SK-N-SH (cell line): ENCODE results near the gene CD300LF. TPM values are rescaled to one million over a fixed set of nuclear protein-coding genes. Genes with fewer than 3 reads are reported as not detected.

ENCODE experiments used
- CTCF ChIA-PET: fragments of 300-600, 350-600 bp; formaldehyde crosslinking; extraction: SDS; loops from one replicate; lab custom pipeline; 2021; lab: Yijun Ruan, JAX
- POLR2A ChIA-PET: fragments of 350-600 bp; sonication (Branson Sonifier 250); formaldehyde crosslinking; extraction: SDS; loops from one replicate; lab custom pipeline; 2020; ENCODE audit warnings: antibody characterized with exemption, inconsistent platforms; lab: Yijun Ruan, JAX
- DNase-seq: peaks from one replicate; pipeline ENCODE4 v3.0.0; 2012
- H2AFZ ChIP-seq: fragments of 200-600 bp; sonication (generic); 2 replicates; pipeline ENCODE4 v1.8.1; 2016; ENCODE audit warnings: antibody characterized with exemption, mild to moderate bottlenecking, low read depth
- H3F3A ChIP-seq: fragments of 200-600 bp; sonication (generic); replicated peaks from 2 replicates; pipeline ENCODE3; 2016; ENCODE audit warnings: antibody characterized with exemption, mild to moderate bottlenecking; ENCODE audit not compliant: insufficient read depth
- H3K27ac ChIP-seq, 2 experiments: fragments of 200-500 bp in 1 of 2; fragments of 200-600 bp in 1 of 2; sonication (Bioruptor generic) in 1 of 2; sonication (generic), shearing (Covaris generic) in 1 of 2; 2 replicates each; pipeline versions ENCODE4 v1.5.1 to v1.6.1; 2014 to 2016; ENCODE audit warnings: low read depth in 2 of 2, inconsistent platforms in 1 of 2, low read length in 1 of 2, mild to moderate bottlenecking in 1 of 2, mixed read lengths in 1 of 2
- H3K27me3 ChIP-seq: fragments of 200-600 bp; sonication (generic), shearing (Covaris generic); 2 replicates; pipeline ENCODE4 v1.6.1; 2016; ENCODE audit warnings: mixed run types; ENCODE audit not compliant: insufficient read depth
- H3K36me3 ChIP-seq, 2 experiments: fragments of 200-500 bp in 1 of 2; fragments of 200-600 bp in 1 of 2; sonication (Bioruptor generic) in 1 of 2; sonication (generic) in 1 of 2; replicated peaks in 1 of 2; 2 replicates each; pipeline versions ENCODE3 to v1.5.1; 2014 to 2016; ENCODE audit warnings: low read length in 1 of 2, mild to moderate bottlenecking in 1 of 2; ENCODE audit not compliant: insufficient read depth in 2 of 2, control insufficient read depth in 1 of 2
- H3K4me1 ChIP-seq, 2 experiments: fragments of 200-500 bp in 1 of 2; fragments of 200-600 bp in 1 of 2; sonication (Bioruptor generic) in 1 of 2; sonication (generic), shearing (Covaris generic) in 1 of 2; 2 replicates each; pipeline versions ENCODE4 v1.5.1 to v1.6.1; 2014 to 2016; ENCODE audit warnings: low read depth in 1 of 2, low read length in 1 of 2, mixed run types in 1 of 2; ENCODE audit not compliant: insufficient read depth in 2 of 2, control insufficient read depth in 1 of 2
- H3K4me2 ChIP-seq: fragments of 200-600 bp; sonication (generic), shearing (Covaris generic); 2 replicates; pipeline ENCODE4 v1.6.1; 2017; ENCODE audit warnings: mixed run types
- H3K4me3 ChIP-seq, 2 experiments: fragments of 200-500 bp in 1 of 2; fragments of 200-600 bp in 1 of 2; sonication (Bioruptor generic) in 1 of 2; sonication (generic), shearing (Covaris generic) in 1 of 2; 2 replicates each; pipeline versions ENCODE4 v1.5.1 to v1.8.1; 2014 to 2016; ENCODE audit warnings: low read depth in 2 of 2, inconsistent platforms in 1 of 2, low read length in 1 of 2, mild to moderate bottlenecking in 1 of 2, mixed read lengths in 1 of 2, moderate library complexity in 1 of 2
- H3K79me2 ChIP-seq: fragments of 200-600 bp; sonication (generic); 2 replicates; pipeline ENCODE4 v1.8.1; 2017; ENCODE audit warnings: mild to moderate bottlenecking; ENCODE audit not compliant: insufficient read depth
- H3K9ac ChIP-seq: fragments of 200-600 bp; sonication (generic); 2 replicates; pipeline ENCODE4 v1.6.1; 2017; ENCODE audit warnings: mixed run types
- H3K9me2 ChIP-seq: fragments of 200-600 bp; sonication (generic); 2 replicates; pipeline ENCODE4 v1.6.1; 2017; ENCODE audit warnings: mixed run types
- H3K9me3 ChIP-seq: fragments of 200-600 bp; sonication (generic); 2 replicates; pipeline ENCODE4 v1.6.1; 2017; ENCODE audit warnings: mixed run types, mild to moderate bottlenecking, moderate library complexity
- H4K20me1 ChIP-seq: fragments of 200-600 bp; sonication (generic); 2 replicates; pipeline ENCODE4 v1.6.1; 2017; ENCODE audit warnings: mild to moderate bottlenecking, mixed run types; ENCODE audit not compliant: insufficient read depth
- CHD2 ChIP-seq: fragments of 150-350 bp; IDR thresholded peaks from 2 replicates; pipeline ENCODE4 v1.6.1; 2018; ENCODE audit warnings: low read length; ENCODE audit not compliant: partially characterized antibody
- CTCF ChIP-seq: fragments of 200-600 bp; sonication (generic); IDR thresholded peaks from 2 replicates; pipeline ENCODE4 v1.6.1; 2017; ENCODE audit warnings: antibody characterized with exemption, mild to moderate bottlenecking, moderate library complexity
- EZH2phosphoT487 ChIP-seq: fragments of 200-600 bp; sonication (generic); IDR thresholded peaks from 2 replicates; pipeline ENCODE4 v1.6.1; 2017; ENCODE audit warnings: low read depth, mixed run types, mild to moderate bottlenecking, antibody characterized with exemption, moderate library complexity, borderline replicate concordance
- FOXJ3 ChIP-seq: sonication (generic); formaldehyde crosslinking; IDR thresholded peaks from 2 replicates; pipeline ENCODE4 v1.5.1; 2020; ENCODE audit warnings: mild to moderate bottlenecking, missing genetic modification reagents
- MEF2A ChIP-seq: IDR thresholded peaks from 2 replicates; pipeline ENCODE4 v1.4.0; 2012; ENCODE audit warnings: low read depth, borderline replicate concordance
- NFIC ChIP-seq: IDR thresholded peaks from 2 replicates; pipeline ENCODE4 v1.4.0; 2012; ENCODE audit warnings: borderline replicate concordance
- POLR2AphosphoS5 ChIP-seq: IDR thresholded peaks from 2 replicates; pipeline ENCODE4 v1.6.1; 2012; ENCODE audit warnings: low read depth, low read length
- SMC3 ChIP-seq: IDR thresholded peaks from 2 replicates; pipeline ENCODE4 v1.6.1; 2012; ENCODE audit warnings: low read depth, low read length, improper control_type of control experiment
- TAF1 ChIP-seq: IDR thresholded peaks from 2 replicates; pipeline ENCODE4 v1.6.1; 2012; ENCODE audit warnings: low read depth, mild to moderate bottlenecking, low read length, moderate library complexity, borderline replicate concordance
- USF2 ChIP-seq: fragments of 150-350 bp; IDR thresholded peaks from 2 replicates; pipeline ENCODE4 v1.6.1; 2017; ENCODE audit warnings: antibody characterized with exemption, low read length, low read depth, borderline replicate concordance
- WGBS: methylation state at CpG from one replicate; pipeline ENCODE4 v1.1.6; 2017; ENCODE audit warnings: low lambda C conversion rate; 5-methylcytosine and 5-hydroxymethylcytosine counted together
- polyA plus RNA-seq, 3 experiments: library from polyadenylated mRNA; depleted of rRNA; stranded (reverse); fragments of >200 nt; gene quantifications; 2 replicates each; pipeline ENCODE4 v1.2.3, GENCODE V29; 2012

The CD300LF gene
- polyA plus RNA-seq, 1 of the 3 experiments (the other 2 are of a cell fraction): not detected

GRCh38 chr17:74711058-74711824 lies 1.5 kb downstream of the CD300LF start:
- Histone ChIP-seq H3K79me2 (no peaks in the 10 kb centered on the region), H2AFZ (no peak overlapping the region), H3K9me2 (no peaks in the 10 kb centered on the region), H3K27me3 (no peaks in the 10 kb centered on the region), H3K9ac (no peak overlapping the region), H3K36me3 (no peaks in the 10 kb centered on the region), H3K27ac (no peak overlapping the region), H3K4me1 (no peaks in the 10 kb centered on the region), H3K9me3 (no peaks in the 10 kb centered on the region), H3K4me2 (no peak overlapping the region), H3F3A (no peaks in the 10 kb centered on the region), H3K4me3 (no peak overlapping the region), H4K20me1 (no peaks in the 10 kb centered on the region)
- DNase-seq: no peak
- POLR2A ChIA-PET: no interaction called here
- TF ChIP-seq FOXJ3 (CRISPR knock-in tag) (no peak), POLR2AphosphoS5 (no peak), TAF1 (no peak), SMC3 (no peak), MEF2A (no peak), CHD2 (no peak), USF2 (no peak), CTCF (no peak), EZH2phosphoT487 (no peak)
- CTCF ChIA-PET: interaction anchor here (0.6 to 1.2 kb wide), 6 partner anchors 9 to 975 kb away, joined by 3 to 5 read pairs (median 3); partner anchors contain the start of gene RAB37
- 11% methylated on average over 12 of the region's 12 CpGs for WGBS

GRCh38 chr17:74704544-74704943 lies 8.2 kb downstream of the CD300LF start:
- no peaks in the 10 kb centered on the region for H3K79me2 ChIP-seq
- no peak overlapping the region for H3K9ac ChIP-seq
- DNase-seq: no peak
- no peak overlapping the region for H3K4me3 ChIP-seq
- no peaks in the 10 kb centered on the region for H3K9me2 ChIP-seq
- H3K9me3 ChIP-seq: no peaks in the 10 kb centered on the region
- no peak overlapping the region for H3K27ac ChIP-seq
- no peak overlapping the region for H3K4me2 ChIP-seq
- no peaks in the 10 kb centered on the region for H3K27me3 ChIP-seq
- no peaks in the 10 kb centered on the region for H3K36me3 ChIP-seq
- H3F3A ChIP-seq: no peaks in the 10 kb centered on the region
- WGBS: 55% methylated on average over 8 of the region's 8 CpGs
- H3K4me1 ChIP-seq: no peaks in the 10 kb centered on the region
- H4K20me1 ChIP-seq: no peaks in the 10 kb centered on the region
- ChIA-PET CTCF (interaction anchor here (1.4 to 2.3 kb wide), 2 partner anchors 47 to 139 kb away, joined by 4 to 10 read pairs; no protein-coding TSS in a partner anchor), POLR2A (no interaction called here)
- no peak for TF ChIP-seq NFIC
- no peak for TF ChIP-seq FOXJ3 (CRISPR knock-in tag)
- TF ChIP-seq CTCF: no peak
- H2AFZ ChIP-seq: no peak overlapping the region
